HG03342 (cell line): ENCODE data around the gene C1orf232.

Experiments
- ATAC-seq: cut with Tn5 transposase; IDR thresholded peaks from one replicate; pipeline ENCODE4 v1.9.1; 2021; ENCODE audit warnings: mild to moderate bottlenecking, moderate library complexity; ENCODE audit not compliant: unreplicated experiment

C1orf232 gene

DNA sequence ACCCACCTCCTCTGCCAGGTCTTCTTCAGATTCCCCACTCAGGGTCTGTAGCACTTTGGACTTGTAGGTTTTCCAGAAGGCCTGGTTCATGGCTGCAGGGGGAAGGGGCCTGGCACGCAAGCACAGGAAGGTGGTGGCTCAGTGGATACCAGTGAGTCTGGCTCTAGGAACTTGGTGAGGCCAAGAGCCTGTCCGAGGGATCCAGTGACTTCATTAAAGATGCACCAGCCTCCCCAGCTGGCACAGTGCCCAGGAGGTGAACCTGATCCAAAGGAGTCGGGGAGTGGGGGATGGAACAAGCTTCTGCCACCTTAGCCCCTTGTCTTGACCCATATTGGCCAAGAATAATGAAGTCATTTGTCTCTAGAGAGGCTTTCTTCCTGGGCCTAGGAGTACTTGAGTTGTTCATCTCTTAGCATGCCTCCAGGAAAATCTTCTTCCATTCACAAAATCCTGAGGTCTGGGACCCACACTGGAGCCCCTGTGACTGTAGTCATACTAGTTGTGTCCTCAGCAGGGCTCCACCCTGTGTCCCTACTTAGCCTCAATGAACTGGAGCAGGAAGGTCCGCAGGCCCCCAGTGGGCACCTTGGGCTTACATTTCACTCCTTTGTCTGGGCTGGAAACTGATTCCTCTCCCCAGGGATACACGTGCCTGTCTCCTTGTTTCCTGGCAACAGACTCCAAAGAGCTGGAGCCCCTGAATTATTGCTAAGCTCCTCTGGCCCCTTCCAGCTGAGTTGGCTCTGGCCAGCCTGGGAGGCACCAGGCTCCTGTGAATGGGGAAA is at the start of gene C1orf232:
Gene C1orf232, minus strand, starts transcription at position 554 of the 788 bp plus-strand sequence. Its CDS starts 464 bp downstream, at position 90.
- ATAC-seq: no peak

DNA sequence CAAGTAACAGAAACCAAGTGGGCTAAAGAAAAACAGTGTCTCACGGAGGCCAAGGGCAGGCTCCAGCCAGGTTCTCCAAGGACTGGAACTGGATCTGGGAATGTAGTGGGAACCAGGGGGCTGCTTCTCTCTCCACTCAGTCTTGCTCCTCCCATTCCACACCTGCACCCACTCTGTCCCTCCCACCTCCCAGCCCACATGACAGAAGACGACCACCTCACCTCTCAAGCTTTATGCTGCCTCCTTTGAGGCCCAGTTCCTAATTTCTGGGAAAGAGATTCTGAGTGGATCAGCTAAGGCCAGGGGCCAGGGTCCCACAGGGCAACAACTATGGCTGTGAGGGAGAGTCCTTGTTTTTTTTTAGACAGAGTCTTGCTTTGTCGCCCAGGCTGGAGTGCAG is 46.5 kb upstream of the C1orf232 start:
- no peak for ATAC-seq

DNA sequence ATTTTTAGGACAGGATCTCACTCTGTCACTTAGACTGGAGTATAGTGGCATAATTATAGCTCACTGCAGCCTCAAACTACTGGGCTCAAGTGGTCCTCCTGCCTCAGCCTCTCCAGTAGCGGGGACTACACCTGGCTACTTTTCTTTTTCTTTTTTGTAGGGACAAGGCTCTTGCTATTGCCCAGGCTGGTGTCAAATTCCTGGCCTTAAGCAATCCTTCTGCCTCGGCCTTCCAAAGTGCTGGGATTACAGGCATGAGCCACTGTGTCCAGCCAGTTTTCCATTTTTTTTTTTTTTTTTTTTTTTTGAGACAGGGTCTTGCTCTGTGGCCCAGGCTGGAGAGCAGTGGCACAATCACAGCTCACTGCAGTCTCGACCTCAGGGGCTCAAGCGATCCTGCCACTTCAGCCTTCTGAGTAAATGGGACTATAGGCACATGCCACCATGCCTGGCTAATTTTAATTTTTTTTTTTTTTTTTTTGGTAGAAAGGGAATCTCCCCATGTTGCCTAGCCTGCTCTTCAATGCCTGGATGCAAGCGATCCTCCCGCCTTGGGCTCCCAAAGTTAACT is 44.7 kb upstream of the C1orf232 start:
- ATAC-seq: no peak

DNA sequence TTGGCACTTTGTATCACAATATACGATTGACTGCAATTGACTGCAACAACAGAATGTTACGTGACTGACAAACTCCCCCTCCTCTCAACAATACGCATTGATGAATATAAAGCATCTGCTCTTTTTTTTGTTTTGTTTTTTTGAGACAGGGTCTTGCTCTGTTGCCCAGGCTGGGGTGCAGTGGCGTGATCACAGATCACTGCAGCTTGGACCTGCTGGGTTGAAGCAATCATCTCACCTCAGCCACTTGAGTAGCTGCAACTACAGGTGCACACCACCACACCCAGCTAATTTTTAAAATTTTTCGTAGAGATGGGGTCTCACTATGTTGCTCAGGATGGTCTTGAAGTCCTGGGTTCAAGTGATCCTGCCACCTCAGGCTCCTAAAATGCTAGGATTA is 44.0 kb upstream of the C1orf232 start:
- no peak for ATAC-seq

DNA sequence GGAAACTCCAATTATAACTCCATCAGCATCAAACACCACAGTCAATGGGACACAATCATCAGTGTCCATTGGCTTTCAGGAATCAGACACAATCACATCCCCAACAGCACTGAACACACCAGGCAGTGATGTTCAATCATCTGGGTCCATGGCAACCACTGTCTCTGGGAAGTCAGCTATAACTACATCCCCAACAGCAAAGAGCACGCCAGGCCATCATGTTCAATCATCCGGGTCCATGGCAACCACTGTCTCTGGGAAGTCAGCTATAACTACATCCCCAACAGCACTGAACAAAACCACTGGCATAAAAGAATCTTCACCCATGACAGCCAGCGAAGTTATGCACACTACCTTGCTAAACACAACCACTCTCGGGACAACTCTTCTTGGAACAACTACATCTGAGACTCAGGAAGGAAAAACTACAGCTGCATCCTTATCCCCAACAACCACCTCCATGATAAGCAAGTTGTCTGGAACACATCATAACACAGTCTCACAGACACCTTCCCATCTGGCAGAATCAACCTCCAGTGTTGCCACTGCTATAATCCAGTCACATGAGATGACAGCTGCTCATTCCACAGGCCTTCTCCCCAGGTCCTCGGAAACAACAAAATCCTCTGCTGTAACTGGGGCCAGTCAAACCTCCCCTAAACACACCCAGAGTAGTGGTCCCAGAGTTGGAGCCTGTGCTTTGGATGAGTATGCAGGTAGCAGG is 41.5 kb upstream of the C1orf232 start:
- ATAC-seq: no peak

DNA sequence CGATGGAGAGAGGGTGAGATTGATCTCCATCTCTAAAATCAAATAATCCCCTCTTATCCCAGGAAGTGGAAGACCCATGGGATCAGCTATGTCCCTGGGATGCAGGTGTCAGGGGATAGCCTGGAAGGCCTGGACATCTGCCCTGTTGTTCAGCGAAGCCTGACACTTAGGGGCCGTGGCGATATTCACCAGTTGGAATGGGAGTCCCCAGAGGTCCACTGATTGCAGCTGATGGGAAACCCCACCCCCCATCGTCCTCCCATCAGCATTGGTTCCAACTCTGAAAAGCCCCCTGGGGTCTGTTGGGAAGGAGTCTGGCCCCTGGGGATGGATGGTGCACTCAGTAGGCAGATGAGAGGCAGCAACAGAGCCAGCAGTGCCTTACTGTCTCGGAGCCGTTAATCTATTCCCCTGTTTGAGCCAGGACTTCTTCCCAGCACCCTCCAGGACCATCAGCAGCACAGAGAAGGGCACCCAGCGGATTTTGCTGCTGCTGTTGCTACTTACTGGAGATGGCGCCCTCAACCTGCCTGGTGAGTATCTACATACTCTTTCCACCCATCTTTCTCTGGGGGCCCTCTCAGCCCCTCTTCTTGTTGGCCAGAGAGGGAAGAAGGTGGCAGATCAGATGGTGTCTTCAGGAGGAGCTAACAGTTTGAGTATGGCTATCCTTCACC is 35.0 kb upstream of the C1orf232 start:
- no peak for ATAC-seq

DNA sequence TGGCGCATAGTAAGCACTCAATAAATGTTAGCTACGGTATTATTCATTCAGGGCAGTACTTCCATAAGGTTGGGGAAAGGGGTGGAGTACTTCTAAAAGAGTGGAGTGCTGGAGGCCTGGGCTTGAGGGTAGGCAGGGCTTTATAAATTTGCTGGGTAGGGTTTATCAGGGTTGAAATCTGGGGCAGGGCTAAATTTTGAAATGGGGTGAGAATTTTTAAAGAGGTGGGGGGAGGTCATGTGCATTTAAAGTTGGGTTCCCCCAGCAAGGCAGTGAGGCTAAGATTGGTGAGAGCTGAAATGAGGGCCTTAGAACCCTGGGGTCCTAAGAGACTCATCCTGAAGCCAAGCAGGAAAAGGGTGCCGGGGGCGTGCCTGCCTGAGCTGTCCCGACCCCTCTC is 31.6 kb upstream of the C1orf232 start:
- no peak for ATAC-seq

DNA sequence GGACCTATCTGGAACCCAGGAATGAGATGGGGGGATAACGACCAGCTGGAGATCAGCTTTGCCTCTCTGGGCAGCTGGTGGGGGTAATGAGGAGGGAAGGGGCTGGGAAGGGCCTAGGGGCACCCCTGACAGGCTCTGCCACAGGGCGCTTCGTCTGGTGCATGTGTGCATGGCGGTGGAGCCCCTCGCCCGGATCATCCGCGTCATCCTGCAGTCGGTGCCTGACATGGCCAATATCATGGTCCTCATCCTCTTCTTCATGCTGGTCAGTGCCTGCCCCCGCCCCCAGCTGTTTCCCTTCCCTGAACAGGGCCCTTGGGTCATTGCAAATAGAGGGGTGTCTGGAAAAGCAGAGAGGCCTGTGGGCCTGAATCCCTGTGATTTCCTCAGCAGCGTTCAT is 29.1 kb upstream of the C1orf232 start:
- no peak for ATAC-seq

DNA sequence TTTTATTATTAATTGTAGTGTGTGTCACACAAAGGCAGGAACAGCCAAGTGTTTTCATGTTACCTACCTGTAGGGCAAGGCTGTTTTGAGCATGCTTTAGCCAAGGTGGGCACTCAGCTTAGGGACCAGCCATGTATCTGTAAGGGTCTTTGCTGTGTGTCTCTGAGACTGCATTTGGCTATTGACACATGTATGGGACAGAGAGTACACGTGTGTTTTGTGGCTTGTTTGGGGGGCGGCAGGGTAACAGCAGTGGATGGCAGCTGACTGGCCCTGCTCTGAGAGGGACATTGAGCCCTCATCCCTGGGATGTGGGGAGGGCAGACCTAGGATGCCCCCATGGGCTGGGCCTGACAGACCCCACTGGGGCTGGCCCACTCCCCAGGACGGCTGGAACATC is 28.5 kb upstream of the C1orf232 start:
- ATAC-seq: no peak

DNA sequence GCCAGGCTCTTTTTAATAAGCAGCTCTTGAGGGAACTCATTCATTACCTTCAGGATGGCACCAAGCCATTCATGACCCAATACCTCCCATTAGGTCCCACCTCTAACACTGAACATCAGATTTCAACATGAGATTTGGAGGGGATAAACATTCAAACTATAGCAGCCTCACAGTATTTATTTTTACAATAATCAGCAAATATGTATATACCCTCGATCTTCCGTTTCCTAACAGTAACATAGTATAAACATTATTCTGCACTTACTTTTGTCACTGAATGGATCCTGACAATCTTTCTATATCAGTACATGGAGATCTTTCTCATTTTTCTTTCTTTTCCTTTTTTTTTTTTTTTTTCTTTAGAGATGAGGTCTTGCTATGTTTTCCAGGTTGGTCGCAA is 27.0 kb upstream of the C1orf232 start:
- no peak for ATAC-seq

DNA sequence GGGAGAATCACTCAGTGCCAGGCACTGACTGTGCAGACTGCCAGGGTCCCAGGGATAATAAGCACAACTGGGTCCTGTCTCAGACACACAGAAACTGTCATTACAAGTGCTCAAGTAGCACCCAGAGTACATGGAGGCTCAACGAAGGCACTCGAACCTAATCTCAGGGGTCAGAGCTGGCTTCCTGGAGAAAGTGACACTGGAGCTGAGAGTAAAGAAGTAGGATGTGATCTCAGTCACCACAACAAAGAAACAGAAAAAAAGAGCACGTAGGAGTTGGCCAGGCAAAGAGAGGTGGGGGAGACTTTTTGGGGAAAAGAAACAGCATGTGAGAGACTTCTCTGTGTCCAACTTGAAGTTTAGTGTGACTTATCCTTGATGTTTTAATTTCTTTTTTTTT is 23.0 kb upstream of the C1orf232 start:
- ATAC-seq: no peak

DNA sequence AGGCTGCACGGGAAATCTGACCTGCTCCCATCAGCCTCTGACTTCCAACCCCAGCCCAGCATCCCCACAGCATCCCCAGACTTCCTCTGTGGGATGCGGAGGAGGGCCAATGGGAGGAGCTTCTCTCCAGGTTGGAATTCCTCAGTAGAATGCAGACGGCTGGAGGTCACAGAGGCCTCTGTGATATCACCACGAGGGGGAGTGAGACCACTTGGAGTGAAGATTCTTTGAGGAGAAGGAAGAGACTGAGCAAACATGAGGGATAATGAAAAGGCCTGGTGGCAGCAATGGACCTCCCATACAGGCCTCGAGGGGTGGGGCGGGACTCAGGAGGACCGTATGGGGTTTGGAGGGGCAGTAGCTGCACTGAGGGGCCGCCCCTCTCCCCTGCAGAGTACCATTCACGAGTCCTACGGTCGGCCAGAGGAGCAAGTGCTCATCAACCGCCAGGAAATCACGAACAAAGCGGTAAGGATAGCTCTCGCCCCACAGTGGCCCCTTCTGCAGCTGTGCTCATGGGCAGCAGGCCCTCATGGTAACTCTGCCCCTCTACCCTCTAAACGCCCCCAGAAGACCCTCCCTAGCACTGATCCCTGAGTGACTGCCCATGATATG is 21.7 kb upstream of the C1orf232 start, which contains the start of gene CATSPER4:
Gene CATSPER4, plus strand, starts transcription at position 230 of the 615 bp plus-strand sequence. Its CDS starts 26 bp downstream, at position 256.
- ATAC-seq: no peak

DNA sequence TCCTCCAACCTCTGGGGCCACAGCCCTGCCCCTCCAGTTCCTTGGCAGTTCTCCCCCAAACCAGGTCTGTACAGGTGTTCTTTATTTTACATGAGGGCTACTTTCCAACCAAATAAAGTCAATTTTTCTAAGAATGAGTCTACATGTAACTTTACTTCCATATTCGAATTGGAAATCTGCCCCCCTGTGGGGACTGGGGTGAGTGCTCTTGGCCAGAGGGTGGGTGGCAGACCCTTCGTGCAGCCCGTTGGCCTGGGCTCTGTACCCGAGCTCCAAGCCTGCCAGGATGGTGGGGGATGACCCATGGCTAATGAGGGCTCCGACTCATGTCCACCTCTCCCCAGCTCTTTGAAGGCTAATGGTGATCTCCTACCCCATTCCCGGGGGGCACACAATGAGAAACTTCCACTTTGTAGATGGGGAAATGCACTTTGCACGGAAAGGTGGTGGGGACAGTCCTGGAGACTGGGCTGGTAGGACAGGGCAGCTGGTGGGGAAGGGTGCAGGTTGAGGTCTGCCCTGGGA is 21.1 kb upstream of the C1orf232 start:
- no peak for ATAC-seq

DNA sequence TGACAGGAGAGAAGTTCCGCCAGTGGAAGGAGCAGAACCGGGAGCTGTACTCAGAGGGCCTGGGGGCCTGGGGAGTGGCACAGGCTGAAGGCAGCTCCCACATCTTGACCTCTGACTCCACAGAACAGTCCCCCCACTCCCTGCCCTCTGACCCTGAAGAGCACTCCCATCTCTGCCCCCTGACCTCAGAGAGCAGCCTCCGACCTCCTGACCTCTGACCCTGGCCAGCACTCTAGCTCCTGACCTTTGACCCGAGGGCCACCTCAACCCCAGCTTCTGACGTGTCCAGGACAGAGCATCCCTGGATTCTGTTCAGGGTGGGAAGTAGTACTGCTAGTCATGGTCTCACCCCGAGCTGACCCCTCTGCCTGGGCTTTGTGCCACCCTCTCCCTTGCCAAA is 20.6 kb upstream of the C1orf232 start:
- no peak for ATAC-seq

DNA sequence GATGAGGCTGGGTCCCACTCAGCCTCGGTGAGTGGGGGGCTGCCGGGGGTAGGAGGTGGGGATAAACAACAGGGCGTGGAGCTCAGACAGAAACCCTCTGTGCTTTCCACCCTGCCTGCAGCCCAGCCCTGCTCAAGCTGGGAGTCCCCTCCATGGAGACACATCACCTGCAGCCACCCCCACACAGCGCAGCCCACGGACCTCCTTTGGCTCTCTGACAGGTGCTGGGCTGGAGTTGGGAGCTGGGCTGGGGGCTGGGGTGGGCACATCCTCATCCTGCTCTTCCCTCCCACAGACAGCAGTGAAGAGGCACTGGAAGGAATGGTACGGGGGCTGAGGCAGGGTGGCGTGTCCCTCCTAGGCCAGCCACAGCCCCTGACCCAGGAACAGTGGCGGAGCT is 19.7 kb upstream of the C1orf232 start:
- ATAC-seq: no peak

DNA sequence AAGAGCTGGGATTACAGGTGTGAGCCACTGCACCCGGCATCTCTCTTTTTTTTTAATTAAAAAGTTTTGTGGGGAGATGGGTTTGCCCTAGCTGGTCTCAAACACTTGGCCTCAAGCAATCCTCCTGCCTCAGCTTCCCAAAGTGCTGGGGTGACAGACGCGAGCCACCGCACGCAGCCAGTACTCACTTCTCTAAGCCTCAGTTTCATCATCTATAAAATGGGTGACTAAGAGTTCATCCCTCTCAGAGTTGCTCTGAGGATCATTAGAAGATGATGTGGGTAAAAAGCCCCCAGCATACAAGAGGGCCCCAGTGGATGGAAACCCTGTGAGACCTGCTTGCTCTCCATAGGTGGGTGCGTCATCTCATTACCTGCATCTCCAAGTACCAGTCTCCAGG is 19.1 kb upstream of the C1orf232 start:
- ATAC-seq: no peak

DNA sequence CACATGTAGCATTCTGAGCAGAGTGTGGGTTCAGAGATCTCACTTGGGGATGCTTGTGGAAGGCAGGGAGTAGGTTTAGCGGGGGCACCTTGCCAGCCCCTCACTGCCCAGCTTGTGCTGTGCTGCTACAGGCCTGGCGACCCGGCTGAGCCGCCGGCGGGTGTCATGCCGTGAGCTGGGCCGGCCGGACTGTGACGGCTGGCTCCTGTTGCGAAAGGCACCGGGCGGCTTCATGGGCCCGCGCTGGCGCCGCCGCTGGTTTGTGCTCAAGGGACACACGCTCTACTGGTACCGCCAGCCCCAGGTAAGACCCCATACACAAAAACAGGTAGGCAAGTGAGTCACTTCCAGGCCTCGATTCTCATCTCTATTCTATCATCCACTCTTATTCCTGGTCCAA is 16.1 kb upstream of the C1orf232 start:
- no peak for ATAC-seq

DNA sequence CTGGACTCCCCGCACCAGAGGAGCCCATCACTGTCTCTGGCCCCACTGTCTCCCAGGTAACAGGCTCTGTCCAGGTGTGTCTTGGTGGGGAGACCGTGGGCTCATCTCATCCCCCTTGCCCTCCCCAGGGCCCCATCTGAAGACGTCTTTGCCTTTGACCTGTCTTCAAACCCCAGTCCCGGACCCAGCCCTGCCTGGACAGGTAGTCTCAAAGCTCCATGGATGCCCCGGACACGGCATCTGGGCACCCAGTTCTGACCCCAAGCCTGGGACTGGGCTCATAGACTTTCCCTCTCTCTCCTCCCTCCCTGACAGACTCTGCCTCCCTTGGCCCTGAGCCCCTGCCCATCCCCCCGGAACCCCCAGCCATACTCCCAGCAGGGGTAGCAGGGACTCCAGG is 15.3 kb upstream of the C1orf232 start:
- ATAC-seq: no peak

DNA sequence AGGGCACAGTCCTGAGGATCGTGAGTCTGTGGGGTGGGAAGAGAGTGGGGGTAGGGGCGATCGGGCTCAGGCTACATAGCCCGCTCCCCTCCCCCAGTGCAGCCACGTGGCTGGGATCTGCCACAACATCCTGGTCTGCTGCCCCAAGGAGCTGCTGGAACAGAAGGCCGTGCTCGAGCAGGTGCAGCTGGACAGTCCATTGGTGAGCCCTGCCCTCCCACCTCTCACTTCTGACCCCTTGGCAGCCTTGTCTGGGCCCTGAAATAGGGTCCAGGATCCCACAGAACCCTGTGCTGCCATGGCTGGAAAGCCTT is 13.6 kb upstream of the C1orf232 start:
- no peak for ATAC-seq

DNA sequence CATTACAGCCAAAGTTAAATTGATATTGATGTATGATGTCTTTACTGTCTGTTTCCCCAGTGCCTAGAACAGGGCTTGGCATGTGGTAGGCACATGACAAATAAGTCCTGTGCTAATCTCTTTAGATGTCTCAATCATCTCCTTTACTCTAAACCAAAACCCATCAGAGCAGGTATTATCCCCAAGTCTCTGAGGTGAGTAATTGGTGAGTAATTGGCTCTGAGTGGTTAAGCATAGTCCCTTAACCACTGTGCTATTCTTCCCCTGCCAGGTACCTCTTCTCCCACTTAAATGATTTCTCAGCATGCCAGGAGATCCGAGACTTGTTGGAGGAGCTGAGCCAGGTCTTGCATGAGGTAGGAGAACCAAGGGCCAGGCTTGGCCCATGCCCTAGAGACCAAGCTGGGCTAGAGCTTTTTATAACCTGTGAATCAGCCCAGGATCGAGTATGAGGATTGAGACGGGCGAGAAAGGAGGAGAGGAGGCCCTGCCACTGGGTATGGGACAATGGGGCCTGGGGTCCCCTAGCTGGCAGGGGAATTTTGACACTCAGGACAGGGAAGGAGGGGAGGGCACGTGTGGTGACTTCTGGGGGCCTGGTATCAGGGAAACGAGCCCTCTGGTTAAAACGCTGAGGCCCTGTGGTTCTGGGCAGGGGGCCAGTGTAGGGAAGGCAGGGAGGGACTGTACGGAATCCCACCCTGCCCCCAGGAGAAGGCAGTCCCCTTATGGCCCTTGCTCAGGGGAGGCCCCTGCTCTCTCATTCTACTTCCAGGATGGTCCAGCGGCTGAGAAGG is 13.0 kb upstream of the C1orf232 start:
- ATAC-seq: no peak
